ENCODE results near the gene SMYD3. TPM values are rescaled to one million over a fixed set of nuclear protein-coding genes. Genes with fewer than 3 reads are reported as not detected.

Gene SMYD3
- total RNA-seq, 1 donor = 171 TPM

DNA sequence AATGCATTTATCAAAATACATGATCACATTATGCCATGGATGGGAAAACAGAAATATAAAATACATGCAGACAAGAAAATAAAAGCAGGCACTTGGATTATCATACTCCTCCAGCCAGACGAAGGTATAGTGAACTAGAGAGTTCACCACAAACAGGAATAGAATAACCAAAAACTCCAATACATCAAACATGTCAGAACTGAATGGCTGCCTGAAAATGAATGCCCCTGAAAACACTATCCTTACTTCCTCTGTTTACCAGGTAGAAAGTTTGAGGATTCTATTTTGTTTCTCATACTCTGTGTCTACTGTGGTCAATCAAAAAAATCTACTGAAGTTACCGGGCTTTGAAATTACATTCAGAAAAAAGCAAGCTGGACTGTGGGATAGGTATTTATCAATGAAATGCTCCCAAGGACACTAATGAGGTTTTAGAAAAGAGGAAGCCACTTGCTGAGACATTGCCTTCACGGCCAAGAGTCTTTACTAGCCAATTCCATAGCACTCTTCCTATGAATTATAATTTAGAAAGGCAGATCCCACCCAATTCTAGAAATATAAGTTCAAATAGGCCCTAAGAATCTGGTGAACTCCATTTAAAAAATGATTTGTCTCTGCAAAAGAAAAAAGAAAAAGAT is 197.7 kb downstream of the SMYD3 start:
- H3K79me2 ChIP-seq (ENCODE audit: insufficient read depth, low read length) = no peaks in the 10 kb centered on the region
- H4K20me1 ChIP-seq (ENCODE audit: insufficient read depth, low read length) = no peaks in the 10 kb centered on the region
- H2AFZ ChIP-seq (ENCODE audit: low read length) = no peak overlapping the region
- H3K4me2 ChIP-seq (ENCODE audit: insufficient read depth, low read length) = no peak overlapping the region
- H3K27ac ChIP-seq (ENCODE audit: low read depth, low read length) = no peak overlapping the region
- H3K9me3 ChIP-seq (ENCODE audit: low read depth, low read length) = no peaks in the 10 kb centered on the region
- no peak overlapping the region for H3K4me3 ChIP-seq (ENCODE audit: insufficient read depth, low read length)
- no peaks in the 10 kb centered on the region for H3K27me3 ChIP-seq (ENCODE audit: insufficient read depth, low read length)
- TF ChIP-seq, protein P1, sequence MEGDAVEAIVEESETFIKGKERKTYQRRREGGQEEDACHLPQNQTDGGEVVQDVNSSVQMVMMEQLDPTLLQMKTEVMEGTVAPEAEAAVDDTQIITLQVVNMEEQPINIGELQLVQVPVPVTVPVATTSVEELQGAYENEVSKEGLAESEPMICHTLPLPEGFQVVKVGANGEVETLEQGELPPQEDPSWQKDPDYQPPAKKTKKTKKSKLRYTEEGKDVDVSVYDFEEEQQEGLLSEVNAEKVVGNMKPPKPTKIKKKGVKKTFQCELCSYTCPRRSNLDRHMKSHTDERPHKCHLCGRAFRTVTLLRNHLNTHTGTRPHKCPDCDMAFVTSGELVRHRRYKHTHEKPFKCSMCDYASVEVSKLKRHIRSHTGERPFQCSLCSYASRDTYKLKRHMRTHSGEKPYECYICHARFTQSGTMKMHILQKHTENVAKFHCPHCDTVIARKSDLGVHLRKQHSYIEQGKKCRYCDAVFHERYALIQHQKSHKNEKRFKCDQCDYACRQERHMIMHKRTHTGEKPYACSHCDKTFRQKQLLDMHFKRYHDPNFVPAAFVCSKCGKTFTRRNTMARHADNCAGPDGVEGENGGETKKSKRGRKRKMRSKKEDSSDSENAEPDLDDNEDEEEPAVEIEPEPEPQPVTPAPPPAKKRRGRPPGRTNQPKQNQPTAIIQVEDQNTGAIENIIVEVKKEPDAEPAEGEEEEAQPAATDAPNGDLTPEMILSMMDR (IDR thresholded peaks at IDR 0.05; ENCODE audit: extremely low read depth, low read depth, low read length) = no peak
- no peak for DNase-seq (ENCODE audit: insufficient read length, low spot score, missing footprints)
- H3K4me1 ChIP-seq (ENCODE audit: insufficient read depth, low read length) = peaks cover 4% of the 10 kb centered on the region
- H3K36me3 ChIP-seq (ENCODE audit: insufficient read depth, low read length) = peaks cover 3% of the 10 kb centered on the region

DNA sequence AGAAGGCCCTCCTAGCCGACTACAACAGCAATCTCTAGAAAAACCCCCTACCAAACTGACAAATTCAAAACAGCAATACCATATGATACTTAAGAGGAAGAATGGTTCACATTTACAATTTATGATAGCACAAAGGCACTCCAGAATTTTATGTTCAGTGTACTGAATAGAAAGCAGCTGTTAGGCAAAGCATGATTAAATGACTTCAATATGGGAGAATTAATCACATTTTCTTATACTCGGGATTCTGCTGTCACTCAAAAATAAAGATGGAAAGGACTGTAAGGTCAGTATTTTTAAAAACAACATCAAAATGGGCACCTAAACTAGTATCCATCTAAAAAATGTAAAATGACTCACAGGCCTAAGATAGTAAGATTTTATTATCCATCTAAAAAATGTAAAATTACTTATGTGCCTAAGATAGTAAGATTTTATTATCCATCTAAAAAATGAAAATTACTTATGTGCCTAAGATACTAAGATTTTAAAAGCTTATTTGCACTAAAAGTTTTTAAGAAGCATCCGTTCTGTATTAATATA is 198.5 kb downstream of the SMYD3 start:
- H3K4me1 ChIP-seq (ENCODE audit: insufficient read depth, low read length) = peaks cover 4% of the 10 kb centered on the region
- H4K20me1 ChIP-seq (ENCODE audit: insufficient read depth, low read length) = no peaks in the 10 kb centered on the region
- no peaks in the 10 kb centered on the region for H3K27me3 ChIP-seq (ENCODE audit: insufficient read depth, low read length)
- H3K9me3 ChIP-seq (ENCODE audit: low read depth, low read length) = no peaks in the 10 kb centered on the region
- no peak overlapping the region for H3K27ac ChIP-seq (ENCODE audit: low read depth, low read length)
- H3K4me3 ChIP-seq (ENCODE audit: insufficient read depth, low read length) = no peak overlapping the region
- H3K79me2 ChIP-seq (ENCODE audit: insufficient read depth, low read length) = no peaks in the 10 kb centered on the region
- no peak overlapping the region for H2AFZ ChIP-seq (ENCODE audit: low read length)
- TF ChIP-seq, protein P1 (IDR thresholded peaks at IDR 0.05; ENCODE audit: extremely low read depth, low read depth, low read length) = no peak
- no peak overlapping the region for H3K4me2 ChIP-seq (ENCODE audit: insufficient read depth, low read length)
- peaks cover 3% of the 10 kb centered on the region for H3K36me3 ChIP-seq (ENCODE audit: insufficient read depth, low read length)
- no peak for DNase-seq (ENCODE audit: insufficient read length, low spot score, missing footprints)

DNA sequence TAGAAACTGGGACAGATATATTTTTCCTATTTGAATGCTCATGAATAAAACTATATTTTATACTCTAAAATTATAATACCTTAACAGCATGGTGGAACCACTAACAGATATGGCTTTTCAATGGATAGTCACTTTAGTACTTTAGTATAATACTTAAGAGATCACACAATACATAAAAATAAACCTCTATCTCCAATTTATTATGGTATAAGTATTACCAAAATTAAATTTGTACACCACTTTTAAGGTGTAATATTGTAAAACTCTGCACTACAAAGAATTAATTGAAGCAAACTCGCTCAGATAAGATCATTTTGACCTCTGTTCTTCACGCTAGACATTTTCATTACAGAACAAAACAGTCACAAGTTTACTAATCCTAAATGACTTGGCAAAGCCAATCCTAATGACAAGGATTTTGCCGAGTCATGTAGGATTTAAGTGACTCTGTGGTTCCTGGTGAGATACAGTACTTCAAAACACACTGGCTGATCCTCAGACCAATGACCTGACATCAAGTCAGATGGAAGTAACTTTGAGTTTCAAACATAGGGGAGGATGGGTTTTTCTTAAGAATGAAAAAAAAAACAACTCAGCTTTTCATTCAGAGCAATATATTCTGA is 200.6 kb downstream of the SMYD3 start:
- no peak for DNase-seq (ENCODE audit: insufficient read length, low spot score, missing footprints)
- Histone ChIP-seq H3K9me3 (ENCODE audit: low read depth, low read length) (no peaks in the 10 kb centered on the region), H3K4me3 (ENCODE audit: insufficient read depth, low read length) (no peak overlapping the region), H3K4me2 (ENCODE audit: insufficient read depth, low read length) (no peak overlapping the region), H3K36me3 (ENCODE audit: insufficient read depth, low read length) (no peaks in the 10 kb centered on the region), H3K27ac (ENCODE audit: low read depth, low read length) (peak overlapping the region; percentile 25), H2AFZ (ENCODE audit: low read length) (no peak overlapping the region), H3K79me2 (ENCODE audit: insufficient read depth, low read length) (no peaks in the 10 kb centered on the region), H3K4me1 (ENCODE audit: insufficient read depth, low read length) (peaks cover 23% of the 10 kb centered on the region), H3K27me3 (ENCODE audit: insufficient read depth, low read length) (no peaks in the 10 kb centered on the region), H4K20me1 (ENCODE audit: insufficient read depth, low read length) (no peaks in the 10 kb centered on the region)
- TF ChIP-seq, protein P1 (IDR thresholded peaks at IDR 0.05; ENCODE audit: extremely low read depth, low read depth, low read length) = no peak

DNA sequence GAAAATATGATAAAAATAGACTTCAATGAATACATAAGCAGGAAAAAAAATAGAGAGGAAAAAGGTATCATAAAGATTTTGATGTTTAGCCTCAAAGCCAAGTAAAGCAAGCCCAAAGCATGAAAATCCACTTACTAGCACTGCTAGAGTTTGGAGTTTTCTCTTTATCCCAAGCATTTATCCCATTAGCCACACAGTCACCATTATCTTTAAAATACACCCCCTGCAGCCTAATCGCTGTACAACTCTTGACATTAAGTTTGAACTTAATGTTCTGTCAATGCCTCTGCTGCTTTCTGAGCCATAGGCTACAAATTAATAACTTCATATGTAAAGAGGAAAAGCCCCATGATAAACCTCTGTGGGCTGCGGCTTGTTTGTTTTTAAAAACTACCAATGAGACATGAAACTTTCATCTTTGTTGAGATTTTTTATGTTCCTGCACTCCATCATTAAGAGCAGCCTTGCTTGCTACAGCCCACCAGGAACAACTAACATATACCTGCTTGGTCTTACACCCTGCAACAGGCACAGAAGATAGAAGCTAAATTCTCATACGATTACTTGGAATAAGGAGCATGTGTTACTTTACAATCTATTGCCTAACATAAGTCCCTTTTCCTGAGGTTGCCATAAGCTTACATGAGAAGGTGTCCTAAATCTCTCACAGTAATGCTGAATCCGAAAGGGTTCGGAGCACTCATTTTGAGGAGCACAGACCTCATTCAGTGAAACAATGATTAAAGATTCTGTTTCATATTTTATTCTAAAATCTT is 202.4 kb downstream of the SMYD3 start:
- TF ChIP-seq, protein P1 (IDR thresholded peaks at IDR 0.05; ENCODE audit: extremely low read depth, low read depth, low read length) = no peak
- peak; percentile 59 for DNase-seq (ENCODE audit: insufficient read length, low spot score, missing footprints)
- Histone ChIP-seq H3K27ac (ENCODE audit: low read depth, low read length) (no peak overlapping the region), H2AFZ (ENCODE audit: low read length) (no peak overlapping the region), H3K36me3 (ENCODE audit: insufficient read depth, low read length) (no peaks in the 10 kb centered on the region), H3K4me3 (ENCODE audit: insufficient read depth, low read length) (no peak overlapping the region), H3K4me1 (ENCODE audit: insufficient read depth, low read length) (peaks cover 26% of the 10 kb centered on the region), H4K20me1 (ENCODE audit: insufficient read depth, low read length) (no peaks in the 10 kb centered on the region), H3K9me3 (ENCODE audit: low read depth, low read length) (no peaks in the 10 kb centered on the region), H3K79me2 (ENCODE audit: insufficient read depth, low read length) (no peaks in the 10 kb centered on the region), H3K27me3 (ENCODE audit: insufficient read depth, low read length) (no peaks in the 10 kb centered on the region), H3K4me2 (ENCODE audit: insufficient read depth, low read length) (no peak overlapping the region)
